ENCODE measurements around the gene ART5.
"Not testable (repeated sequence)": the region's sequence is repeated elsewhere in the genome, so short reads cannot be mapped to it uniquely, and the experiment has no call there.

Gene ART5

GRCh38 chr11:3616721-3617460, 24.9 kb downstream of the ART5 start:
- no peak for DNase-seq

GRCh38 chr11:3615998-3616397, 25.8 kb downstream of the ART5 start:
- DNase-seq, result peak; percentile 15

GRCh38 chr11:3614742-3615171, 27.0 kb downstream of the ART5 start:
- no peak for DNase-seq

GRCh38 chr11:3613998-3614741, 27.6 kb downstream of the ART5 start:
- no peak for DNase-seq

- DNase-seq, result no peak
These were observed 29.7 kb downstream of the ART5 start for GRCh38 chr11:3611976-3612678.

GRCh38 chr11:3610846-3611245, 30.9 kb downstream of the ART5 start:
- no peak for DNase-seq

GRCh38 chr11:3609416-3610265, 32.2 kb downstream of the ART5 start:
- DNase-seq, result no peak

GRCh38 chr11:3605771-3606203, 36.0 kb downstream of the ART5 start:
- no peak for DNase-seq

GRCh38 chr11:3605283-3605662, 36.5 kb downstream of the ART5 start:
- no peak for DNase-seq

GRCh38 chr11:3604167-3604566, 37.6 kb downstream of the ART5 start:
- DNase-seq, result peak; percentile 9

- DNase-seq, result not testable (repeated sequence)
These were observed 41.6 kb downstream of the ART5 start for GRCh38 chr11:3600201-3600600.

- DNase-seq, result not testable (repeated sequence)
These were observed 44.0 kb downstream of the ART5 start for GRCh38 chr11:3597743-3598142.

GRCh38 chr11:3591326-3591725, 50.5 kb downstream of the ART5 start:
- DNase-seq, result not testable (repeated sequence)

- not testable (repeated sequence) for DNase-seq
These were observed 51.6 kb downstream of the ART5 start for GRCh38 chr11:3590193-3590592.

- DNase-seq, result not testable (repeated sequence)
These were observed 53.0 kb downstream of the ART5 start for GRCh38 chr11:3588776-3589175.
